ENCODE measurements around the gene KCNK1.

The KCNK1 gene

GRCh38 chr1:233638513-233638912 lies 24.6 kb downstream of the KCNK1 start:
- H3K27ac ChIP-seq, result no peak overlapping the region
- TF ChIP-seq ZFX (IDR thresholded peaks at IDR 0.05; ENCODE audit: borderline replicate concordance), result no peak
- TF ChIP-seq CTCF (IDR thresholded peaks at IDR 0.05), result no peak

- TF ChIP-seq CTCF (IDR thresholded peaks at IDR 0.05) (no peak), ZFX (IDR thresholded peaks at IDR 0.05; ENCODE audit: borderline replicate concordance) (no peak)
- no peak overlapping the region for H3K27ac ChIP-seq
Observed at GRCh38 chr1:233639611-233640010, 25.7 kb downstream of the KCNK1 start.

- TF ChIP-seq CTCF (IDR thresholded peaks at IDR 0.05) (no peak), ZFX (IDR thresholded peaks at IDR 0.05; ENCODE audit: borderline replicate concordance) (no peak)
- no peak overlapping the region for H3K27ac ChIP-seq
Observed at GRCh38 chr1:233640179-233640578, 26.3 kb downstream of the KCNK1 start.

- TF ChIP-seq ZFX (IDR thresholded peaks at IDR 0.05; ENCODE audit: borderline replicate concordance) (no peak), CTCF (IDR thresholded peaks at IDR 0.05) (no peak)
- H3K27ac ChIP-seq, result no peak overlapping the region
Observed at GRCh38 chr1:233641029-233641428, 27.1 kb downstream of the KCNK1 start.

GRCh38 chr1:233647073-233647472 lies 33.2 kb downstream of the KCNK1 start:
- TF ChIP-seq CTCF (IDR thresholded peaks at IDR 0.05), result no peak
- TF ChIP-seq ZFX (IDR thresholded peaks at IDR 0.05; ENCODE audit: borderline replicate concordance), result no peak
- H3K27ac ChIP-seq, result no peak overlapping the region

- no peak for TF ChIP-seq ZFX (IDR thresholded peaks at IDR 0.05; ENCODE audit: borderline replicate concordance)
- TF ChIP-seq CTCF (IDR thresholded peaks at IDR 0.05), result no peak
- H3K27ac ChIP-seq, result no peak overlapping the region
Observed at GRCh38 chr1:233647636-233648035, 33.7 kb downstream of the KCNK1 start.

- no peak overlapping the region for H3K27ac ChIP-seq
- no peak for TF ChIP-seq ZFX (IDR thresholded peaks at IDR 0.05; ENCODE audit: borderline replicate concordance)
- no peak for TF ChIP-seq CTCF (IDR thresholded peaks at IDR 0.05)
Observed at GRCh38 chr1:233651061-233651460, 37.2 kb downstream of the KCNK1 start.
